Testis (tissue), 3 donors: Measurements from ENCODE around the gene DRGX. TPM values are rescaled to one million over a fixed set of nuclear protein-coding genes. Genes with fewer than 3 reads are reported as not detected.

Source experiments
- DNase-seq: peaks from one replicate; pipeline ENCODE4 v3.0.0-alpha.2; 2019
- H3K27ac ChIP-seq, 2 donors: fragments of 200-600 bp; sonication (generic); one replicate each; pipeline ENCODE4 v1.5.1; 2019
- H3K27me3 ChIP-seq: fragments of 200-600 bp; sonication (generic); one replicate; pipeline ENCODE4 v1.5.1; 2019
- H3K36me3 ChIP-seq: fragments of 200-600 bp; sonication (generic); one replicate; pipeline ENCODE4 v1.5.1; 2017; ENCODE audit warnings: low read depth; ENCODE audit errors: missing control alignments
- H3K4me1 ChIP-seq: fragments of 200-600 bp; sonication (generic); one replicate; pipeline ENCODE4 v1.5.1; 2019
- H3K4me3 ChIP-seq, 2 donors: fragments of 200-600 bp; sonication (generic); one replicate each; pipeline ENCODE4 v1.5.1; 2017 to 2019
- H3K9me3 ChIP-seq: fragments of 200-600 bp; sonication (generic); one replicate; pipeline ENCODE4 v1.5.1; 2017
- POLR2A ChIP-seq: fragments of 450-650 bp; IDR thresholded peaks from one replicate; pipeline ENCODE4 v1.6.1; 2017; ENCODE audit warnings: antibody characterized with exemption, mild to moderate bottlenecking, moderate library complexity
- WGBS, 2 donors: methylation state at CpG; one replicate each; pipeline ENCODE4 v1.1.5; 2018; 5-methylcytosine and 5-hydroxymethylcytosine counted together
- intact Hi-C: fragments of 100-400 bp; cut with DNase I; formaldehyde crosslinking; loops from one replicate; pipeline ENCODE4 v1.15.1; 2023; ENCODE audit warnings: low total_unique reads
- polyA plus RNA-seq: library from polyadenylated mRNA; stranded (reverse); fragments of 350-450 nt; fragmentation: Illumina TruSeq; extraction: RNeasy Lipid Tissue Mini Kit (QIAGEN cat#74804); gene quantifications from one replicate; pipeline ENCODE4 v1.2.3, GENCODE V29; 2014; ENCODE audit warnings: low read depth, low replicate concordance; ENCODE audit not compliant: insufficient read depth
- total RNA-seq, 2 donors: library from RNA; depleted of rRNA; stranded (reverse); fragments of >200 nt; gene quantifications; one replicate each; pipeline ENCODE4 v1.2.3, GENCODE V29; 2016
- TF ChIP-seq, protein P1 (sequence below), 3 experiments: fragments of 450-650 bp in 2 of 3; fragments of 200-600 bp in 1 of 3; sonication (generic) in 1 of 3; IDR thresholded peaks; one replicate each; pipeline ENCODE4 v1.5.1; 2016 to 2019; ENCODE audit warnings: antibody characterized with exemption in 3 of 3, mild to moderate bottlenecking in 2 of 3, moderate library complexity in 1 of 3

The DRGX gene
- total and polyA plus RNA-seq, 3 donors from 2014 or later: 0.33 TPM; not detected in 2

DNA sequence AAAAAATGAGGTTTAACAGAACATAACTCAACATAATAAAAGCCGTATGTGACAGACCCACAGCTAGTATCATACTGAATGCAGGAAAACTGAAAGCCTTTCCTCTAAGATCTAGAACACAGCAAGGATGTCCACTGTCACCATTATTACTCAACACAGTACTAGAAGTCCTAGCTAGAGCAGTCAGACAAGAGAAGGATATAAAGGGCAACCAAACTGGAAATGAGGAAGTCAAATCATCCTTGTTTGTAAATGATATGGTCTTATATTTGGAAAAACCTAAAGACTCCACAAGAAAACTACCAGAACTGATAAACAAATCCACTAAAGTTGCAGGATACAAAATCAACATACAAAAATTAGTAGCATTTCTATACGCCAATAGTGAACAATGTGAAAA is 51.0 kb downstream of the DRGX start:
- no peak overlapping the region for H3K27ac ChIP-seq
- 75 to 89% methylated on average over 2 of the region's 2 CpGs for WGBS, 2 donors
- intact Hi-C loops: no loop called here
- no peak overlapping the region for H3K4me3 ChIP-seq
- TF ChIP-seq POLR2A: no peak
- TF ChIP-seq, protein P1, sequence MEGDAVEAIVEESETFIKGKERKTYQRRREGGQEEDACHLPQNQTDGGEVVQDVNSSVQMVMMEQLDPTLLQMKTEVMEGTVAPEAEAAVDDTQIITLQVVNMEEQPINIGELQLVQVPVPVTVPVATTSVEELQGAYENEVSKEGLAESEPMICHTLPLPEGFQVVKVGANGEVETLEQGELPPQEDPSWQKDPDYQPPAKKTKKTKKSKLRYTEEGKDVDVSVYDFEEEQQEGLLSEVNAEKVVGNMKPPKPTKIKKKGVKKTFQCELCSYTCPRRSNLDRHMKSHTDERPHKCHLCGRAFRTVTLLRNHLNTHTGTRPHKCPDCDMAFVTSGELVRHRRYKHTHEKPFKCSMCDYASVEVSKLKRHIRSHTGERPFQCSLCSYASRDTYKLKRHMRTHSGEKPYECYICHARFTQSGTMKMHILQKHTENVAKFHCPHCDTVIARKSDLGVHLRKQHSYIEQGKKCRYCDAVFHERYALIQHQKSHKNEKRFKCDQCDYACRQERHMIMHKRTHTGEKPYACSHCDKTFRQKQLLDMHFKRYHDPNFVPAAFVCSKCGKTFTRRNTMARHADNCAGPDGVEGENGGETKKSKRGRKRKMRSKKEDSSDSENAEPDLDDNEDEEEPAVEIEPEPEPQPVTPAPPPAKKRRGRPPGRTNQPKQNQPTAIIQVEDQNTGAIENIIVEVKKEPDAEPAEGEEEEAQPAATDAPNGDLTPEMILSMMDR (IDR thresholded peaks at IDR 0.05): no peak
- H3K9me3 ChIP-seq: no peaks in the 10 kb centered on the region
- no peaks in the 10 kb centered on the region for H3K4me1 ChIP-seq
- H3K27me3 ChIP-seq: no peaks in the 10 kb centered on the region
- H3K36me3 ChIP-seq: no peaks in the 10 kb centered on the region
- DNase-seq: no peak

- Histone ChIP-seq H3K36me3 (no peaks in the 10 kb centered on the region), H3K4me1 (no peaks in the 10 kb centered on the region), H3K4me3 (no peak overlapping the region), H3K9me3 (no peaks in the 10 kb centered on the region), H3K27ac (no peak overlapping the region), H3K27me3 (no peaks in the 10 kb centered on the region)
- no peak for DNase-seq
- TF ChIP-seq, protein P1 (IDR thresholded peaks at IDR 0.05): no peak
- no peak for TF ChIP-seq POLR2A
- intact Hi-C loops: no loop called here
- 85 to 100% methylated on average over 1 of the region's 1 CpG for WGBS, 2 donors
Measured at GRCh38 chr10:49338604-49339003, 57.3 kb downstream of the DRGX start.

GRCh38 chr10:49335364-49335972 is 60.4 kb downstream of the DRGX start:
- intact Hi-C loops: no loop called here
- TF ChIP-seq, protein P1 (IDR thresholded peaks at IDR 0.05): no peak
- TF ChIP-seq POLR2A: no peak
- 81 to 89% methylated on average over 1 of the region's 1 CpG for WGBS, 2 donors

GRCh38 chr10:49334964-49335363 is 60.9 kb downstream of the DRGX start:
- intact Hi-C loops: no loop called here
- Histone ChIP-seq H3K27me3 (no peaks in the 10 kb centered on the region), H3K36me3 (no peaks in the 10 kb centered on the region), H3K4me1 (no peaks in the 10 kb centered on the region), H3K4me3 (no peak overlapping the region), H3K27ac (no peak overlapping the region), H3K9me3 (no peaks in the 10 kb centered on the region)
- TF ChIP-seq, protein P1 (IDR thresholded peaks at IDR 0.05): no peak
- TF ChIP-seq POLR2A: no peak
- DNase-seq: no peak

More at GRCh38 chr10:49335364-49335972, 60.4 kb downstream of the DRGX start:
- Histone ChIP-seq H3K36me3 (no peaks in the 10 kb centered on the region), H3K4me1 (no peaks in the 10 kb centered on the region), H3K4me3 (no peak overlapping the region), H3K27ac (no peak overlapping the region), H3K9me3 (no peaks in the 10 kb centered on the region), H3K27me3 (no peaks in the 10 kb centered on the region)
- DNase-seq: no peak

- intact Hi-C loops: no loop called here
- 87 to 88% methylated on average over 6 of the region's 6 CpGs for WGBS, 2 donors
- TF ChIP-seq, protein P1 (IDR thresholded peaks at IDR 0.05): no peak
- no peak for TF ChIP-seq POLR2A
Measured at GRCh38 chr10:49333192-49333591, 62.7 kb downstream of the DRGX start.

More at GRCh38 chr10:49333192-49333591, 62.7 kb downstream of the DRGX start:
- Histone ChIP-seq H3K27ac (no peak overlapping the region), H3K27me3 (no peaks in the 10 kb centered on the region), H3K36me3 (no peaks in the 10 kb centered on the region), H3K9me3 (no peaks in the 10 kb centered on the region), H3K4me1 (no peaks in the 10 kb centered on the region), H3K4me3 (no peak overlapping the region)
- no peak for DNase-seq
